Measurements from ENCODE around the gene STK33.
"Not testable (repeated sequence)": the region's sequence is repeated elsewhere in the genome, so short reads cannot be mapped to it uniquely, and the experiment has no call there.

STK33 gene

DNA sequence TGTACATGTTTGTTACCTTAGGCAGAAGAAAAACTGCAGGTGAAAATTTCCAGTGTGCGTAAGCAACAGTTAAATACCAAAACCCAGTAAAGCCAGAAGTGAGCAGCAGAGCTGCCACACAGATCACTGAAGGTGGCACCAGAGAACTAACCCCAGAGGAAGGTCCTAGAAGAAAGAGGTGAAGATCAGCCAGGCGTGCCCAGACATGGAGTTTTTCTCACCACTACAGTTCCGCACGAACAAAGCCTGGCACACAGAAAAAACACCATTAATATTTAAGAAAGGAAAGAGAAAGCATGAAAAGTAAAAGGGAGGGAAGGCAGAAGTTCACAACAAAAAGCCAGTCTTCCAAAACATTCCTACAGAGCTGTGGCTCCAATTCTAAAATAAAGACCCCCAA, 60.7 kb downstream of the STK33 start:
- DNase-seq = peak; percentile 27

DNA sequence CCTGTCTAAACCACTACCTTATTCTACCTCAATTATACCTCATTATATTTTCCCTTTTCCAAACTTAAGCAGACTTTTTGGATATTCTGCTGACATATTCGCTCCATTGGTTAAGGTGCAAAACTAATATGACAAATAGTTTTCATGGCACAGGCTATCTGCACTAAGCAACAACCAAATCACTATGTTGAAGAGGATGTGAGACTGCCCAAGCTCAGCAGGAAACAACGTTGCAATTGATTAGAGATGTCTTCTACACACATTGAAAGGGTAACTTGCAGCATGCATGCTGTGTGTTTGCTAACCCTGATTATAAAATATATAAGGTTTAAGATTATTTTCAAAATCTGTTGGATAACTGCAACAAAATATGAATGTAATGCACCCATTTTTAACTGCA, 61.6 kb downstream of the STK33 start:
- DNase-seq = no peak

DNA sequence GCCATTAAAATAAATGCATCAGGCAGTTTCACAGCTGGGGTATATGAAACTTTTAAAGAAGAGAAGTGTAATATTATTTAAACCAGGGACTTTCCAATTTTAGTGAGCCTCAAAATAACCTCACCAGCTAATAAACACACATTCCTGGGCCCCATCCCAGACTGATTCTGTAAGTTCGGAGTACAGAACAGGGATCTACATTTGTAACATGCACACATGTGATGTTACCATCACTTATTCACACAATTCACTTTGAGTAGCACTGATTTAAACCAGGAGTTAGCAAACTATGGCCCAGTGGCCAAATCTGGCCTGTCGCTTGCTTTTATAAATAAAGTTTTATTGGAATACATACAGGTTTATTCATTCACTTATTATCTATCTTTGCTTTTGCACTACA, 62.0 kb downstream of the STK33 start:
- no peak for DNase-seq

DNA sequence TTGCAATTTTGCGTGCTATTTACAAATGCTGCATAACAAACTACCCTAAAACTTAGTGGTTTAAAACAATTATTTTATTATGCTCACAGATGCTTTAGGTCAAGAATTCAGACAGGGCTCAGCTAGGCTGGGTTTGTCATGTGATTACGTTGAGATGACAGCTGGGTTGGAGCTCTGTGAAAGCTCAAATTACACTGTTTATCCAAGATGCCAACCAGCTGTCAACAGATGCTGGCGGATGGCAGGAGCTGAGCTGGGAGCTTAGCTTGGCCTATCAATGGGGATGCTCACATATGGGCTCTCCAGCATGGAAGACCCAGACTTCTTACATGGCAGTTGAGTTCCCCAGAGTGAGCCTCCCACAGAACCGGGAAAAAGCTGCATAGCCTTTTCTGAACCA, 62.7 kb downstream of the STK33 start:
- DNase-seq = peak; percentile 70

DNA sequence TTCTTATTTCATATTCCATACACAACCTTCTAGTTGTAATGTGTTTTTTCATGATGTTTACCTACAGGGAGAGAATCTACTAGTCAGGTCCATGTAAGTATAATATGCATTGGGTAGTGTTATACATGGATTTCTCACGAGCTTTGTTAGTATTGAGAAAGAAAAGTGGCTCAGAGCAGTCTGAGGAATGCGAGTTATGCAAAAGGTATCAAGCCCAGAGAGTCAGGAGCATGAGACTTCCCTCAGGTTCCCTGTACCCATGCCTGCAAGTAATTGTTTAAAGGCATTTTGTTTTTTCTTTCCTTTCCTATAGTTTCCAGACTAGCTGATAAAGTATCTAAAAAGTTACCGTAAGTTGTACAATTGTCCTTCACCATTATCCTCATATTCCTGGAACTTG, 66.1 kb downstream of the STK33 start:
- no peak for DNase-seq

DNA sequence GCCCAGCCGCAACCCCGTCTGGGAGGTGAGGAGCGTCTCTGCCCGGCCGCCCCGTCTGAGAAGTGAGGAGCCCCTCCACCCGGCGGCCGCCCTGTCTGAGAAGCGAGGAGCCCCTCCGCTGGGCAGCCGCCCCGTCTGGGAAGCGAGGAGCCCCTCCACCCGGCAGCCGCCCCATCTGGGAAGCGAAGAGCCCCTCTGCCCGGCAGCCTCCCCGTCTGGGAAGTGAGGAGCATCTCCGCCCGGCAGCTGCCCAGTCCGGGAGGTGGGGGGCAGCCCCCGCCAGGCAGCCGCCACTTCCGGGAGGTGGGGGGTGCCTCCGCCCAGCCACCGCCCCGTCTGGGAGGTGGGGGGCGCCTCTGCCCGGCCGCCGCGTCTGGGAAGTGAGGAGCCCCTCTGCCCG, 70.6 kb downstream of the STK33 start:
- DNase-seq = no peak

DNA sequence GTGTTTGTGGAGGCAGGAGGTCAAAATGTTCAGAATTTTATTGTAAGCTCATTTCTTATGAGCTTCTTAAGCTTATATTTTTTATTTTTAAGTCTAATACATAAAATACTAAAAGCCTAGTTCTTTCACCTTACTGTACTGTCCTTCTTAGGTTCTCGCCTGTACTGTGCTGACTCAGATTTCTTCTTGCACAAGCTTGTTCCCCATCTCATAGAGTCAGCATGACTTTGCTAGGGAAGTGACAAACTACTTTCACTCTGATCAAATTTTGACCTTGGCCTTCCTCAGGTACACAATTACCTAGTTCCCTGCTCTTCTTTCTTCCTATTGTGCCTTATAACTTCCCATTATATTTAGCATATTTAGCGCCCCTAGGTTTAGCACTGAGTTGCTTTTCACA, 81.5 kb downstream of the STK33 start:
- DNase-seq = no peak

DNA sequence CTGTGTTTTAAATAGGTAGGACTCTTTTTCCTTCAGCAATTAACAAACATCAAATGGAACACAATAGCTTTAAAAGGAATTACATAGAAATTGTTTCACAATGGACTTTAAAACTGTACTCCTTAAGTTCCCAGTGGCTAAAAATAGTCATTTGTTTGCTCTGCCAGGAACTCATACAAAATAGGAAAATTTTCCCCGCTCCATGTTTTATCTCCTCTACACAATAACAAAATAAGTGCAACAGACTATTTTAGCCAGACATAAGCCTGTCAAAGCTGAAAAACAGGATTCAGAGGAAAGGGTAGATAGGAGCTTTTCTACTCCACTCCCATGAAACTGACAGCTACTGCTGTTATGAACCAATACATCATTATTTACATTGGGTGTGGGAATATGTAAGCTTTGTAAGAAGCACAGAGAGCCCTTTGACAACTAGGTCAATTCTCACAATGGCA, 90.1 kb downstream of the STK33 start:
- DNase-seq = no peak

DNA sequence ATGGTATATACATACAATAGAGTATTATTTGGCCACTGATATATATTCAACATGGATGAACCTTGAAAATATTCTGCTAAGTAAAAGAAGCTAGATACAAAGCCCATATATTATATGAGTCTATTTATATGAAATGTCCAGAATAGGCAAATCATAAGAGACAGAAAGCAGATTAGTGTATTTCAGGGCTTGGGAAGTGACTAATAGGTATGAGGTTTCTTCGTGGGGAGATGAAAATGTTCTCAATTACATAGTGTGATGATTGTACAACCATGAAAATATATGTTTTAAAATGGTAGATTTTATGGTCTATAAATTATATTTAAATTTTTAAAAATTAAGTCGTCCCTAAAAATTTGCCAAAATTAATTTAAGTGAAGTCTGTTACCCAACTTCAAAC, 92.2 kb downstream of the STK33 start:
- no peak for DNase-seq

DNA sequence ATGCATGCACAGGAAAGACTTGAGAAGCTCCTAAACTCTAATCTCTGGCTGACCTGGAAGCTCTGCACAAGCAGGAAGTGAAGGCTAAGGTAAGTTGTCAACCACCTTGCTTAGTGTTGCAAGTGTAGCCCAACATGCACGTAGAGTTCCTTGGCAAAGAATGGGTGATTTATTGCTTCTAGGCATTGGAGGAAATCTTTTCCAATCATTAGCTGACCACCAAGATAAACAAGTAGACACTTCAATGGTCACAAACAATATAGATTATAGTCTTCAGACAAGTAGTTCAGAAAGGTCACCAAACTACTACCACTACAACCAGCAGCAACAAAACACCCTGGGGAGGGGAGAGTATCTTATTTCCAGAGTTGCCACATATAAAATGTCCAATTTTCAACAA, 105.6 kb downstream of the STK33 start:
- DNase-seq = no peak

DNA sequence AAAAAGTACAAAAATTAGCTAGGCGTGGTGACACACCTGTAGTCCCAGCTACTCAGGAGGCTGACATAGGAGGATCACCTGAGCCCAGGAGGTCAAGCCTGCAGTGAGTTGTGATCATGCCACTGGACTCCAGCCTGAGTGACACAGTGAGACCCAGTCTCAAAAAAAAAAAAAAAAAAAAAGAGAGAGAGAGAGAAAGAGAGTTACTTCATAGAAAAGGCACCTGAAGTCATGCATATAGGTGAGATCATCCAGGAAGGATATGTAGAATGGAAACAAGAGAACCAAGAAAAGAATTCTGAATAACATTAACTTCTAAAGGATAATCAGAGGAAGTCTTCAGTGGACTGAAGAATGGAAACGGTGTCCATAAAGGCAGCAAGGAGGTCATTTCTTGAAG, 106.8 kb downstream of the STK33 start:
- DNase-seq = no peak

DNA sequence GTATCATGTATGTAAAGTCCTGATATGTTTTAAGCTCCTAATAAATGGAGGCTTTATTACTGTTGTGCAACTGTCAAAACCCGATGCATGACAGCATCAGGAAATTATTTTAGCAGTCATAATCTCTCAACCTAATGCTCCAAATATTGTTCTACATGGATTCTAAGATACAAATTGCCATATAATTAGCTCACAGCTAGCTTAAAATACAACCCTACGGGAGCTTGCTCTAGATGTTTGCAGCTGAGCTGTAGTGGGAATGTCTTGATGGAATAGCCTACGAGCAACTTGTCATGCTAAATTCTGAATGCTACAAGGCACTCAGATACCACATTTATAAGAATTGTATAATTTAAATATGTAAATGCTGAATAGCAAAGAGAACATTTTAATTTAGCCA, 109.8 kb downstream of the STK33 start:
- DNase-seq = no peak

DNA sequence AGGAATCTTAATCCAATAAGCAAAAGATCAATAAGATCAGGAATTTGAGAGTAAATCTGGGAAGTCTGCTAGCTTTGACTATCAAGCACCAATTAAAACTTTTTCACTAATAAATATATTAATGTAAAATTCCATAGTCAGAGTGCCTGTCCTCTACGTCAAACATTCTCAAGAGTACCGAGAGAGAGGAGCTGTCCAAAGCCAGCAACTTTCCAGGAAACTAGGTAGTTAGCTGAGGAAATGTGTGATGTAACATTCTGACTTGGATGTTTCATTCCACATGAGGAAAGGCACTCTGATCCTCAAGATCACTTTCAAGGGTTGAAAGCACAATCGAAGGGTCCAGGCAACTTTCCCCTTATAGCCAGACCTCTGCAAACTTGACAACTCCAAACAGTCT, 113.2 kb downstream of the STK33 start:
- DNase-seq = no peak

DNA sequence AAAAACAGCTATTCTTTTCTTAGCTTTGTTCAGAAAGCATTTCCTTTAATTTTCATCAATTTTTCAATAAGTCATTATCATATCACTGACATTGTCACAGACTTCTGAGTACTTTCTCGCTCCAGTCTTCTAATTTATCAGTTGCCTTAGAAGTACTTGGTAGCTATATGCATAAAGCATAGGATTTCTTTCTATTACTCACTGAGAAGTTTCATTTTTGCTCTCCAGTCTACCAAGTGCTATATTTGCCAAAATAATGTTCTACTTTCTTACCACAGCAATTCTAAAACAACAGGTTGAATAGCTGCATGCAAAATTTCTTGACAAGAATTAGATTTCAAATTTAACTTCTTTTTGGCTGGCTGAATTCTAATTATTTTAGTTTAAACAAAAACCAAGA, 116.3 kb downstream of the STK33 start:
- no peak for DNase-seq

DNA sequence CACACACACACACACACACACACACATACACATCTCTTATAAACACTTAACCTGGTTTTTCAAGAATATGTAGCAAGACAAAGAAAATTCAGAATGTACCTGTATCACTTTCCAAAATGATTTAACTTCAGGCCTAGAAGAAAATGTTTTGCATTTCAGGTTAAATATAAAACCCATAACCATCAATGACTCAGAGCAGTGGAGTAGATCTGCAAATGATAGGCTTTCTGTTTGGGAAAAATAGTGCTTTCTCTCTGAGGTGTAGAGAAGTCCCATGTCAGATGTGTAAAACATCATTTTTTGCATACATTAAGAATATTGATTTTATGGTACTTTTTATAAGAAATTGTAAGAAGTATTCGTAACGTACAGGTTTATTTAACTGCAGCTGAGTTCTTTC, 116.9 kb downstream of the STK33 start:
- DNase-seq = no peak

DNA sequence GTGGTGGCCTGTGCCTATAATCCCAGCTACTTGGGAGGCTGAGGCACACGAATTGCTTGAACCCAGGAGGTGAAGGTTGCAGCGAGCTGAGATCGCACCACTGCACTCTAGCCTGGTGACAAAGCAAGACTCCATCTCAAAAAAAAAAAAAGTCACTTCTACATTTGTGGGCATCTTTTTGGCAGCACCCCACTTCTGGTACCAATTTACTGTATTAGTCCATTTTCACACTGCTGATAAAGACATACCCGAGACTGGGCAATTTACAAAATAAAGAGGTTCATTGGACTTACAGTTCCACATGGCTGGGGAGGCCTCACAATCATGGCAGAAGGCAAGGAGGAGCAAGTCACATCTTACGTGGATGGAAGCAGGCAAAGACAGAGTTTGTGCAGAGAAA, 126.2 kb downstream of the STK33 start:
- DNase-seq = not testable (repeated sequence)

DNA sequence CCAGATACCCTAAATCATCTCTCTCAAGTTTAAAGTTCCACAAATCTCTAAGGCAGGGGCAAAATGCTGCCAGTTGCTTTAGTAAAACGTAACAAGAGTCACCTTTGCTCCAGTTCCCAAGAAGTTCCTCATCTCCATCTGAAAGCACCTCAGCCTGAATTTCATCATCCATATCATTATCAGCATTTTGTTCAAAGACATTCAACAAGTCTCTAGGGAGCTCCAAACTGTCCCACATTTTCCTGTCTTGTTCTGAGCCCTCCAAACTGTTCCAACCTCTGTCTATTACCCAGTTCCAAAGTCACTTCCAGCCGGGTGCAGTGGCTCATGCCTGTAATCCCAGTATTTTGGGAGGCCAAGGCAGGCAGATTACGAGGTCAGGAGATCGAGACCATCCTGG, 126.7 kb downstream of the STK33 start:
- not testable (repeated sequence) for DNase-seq

DNA sequence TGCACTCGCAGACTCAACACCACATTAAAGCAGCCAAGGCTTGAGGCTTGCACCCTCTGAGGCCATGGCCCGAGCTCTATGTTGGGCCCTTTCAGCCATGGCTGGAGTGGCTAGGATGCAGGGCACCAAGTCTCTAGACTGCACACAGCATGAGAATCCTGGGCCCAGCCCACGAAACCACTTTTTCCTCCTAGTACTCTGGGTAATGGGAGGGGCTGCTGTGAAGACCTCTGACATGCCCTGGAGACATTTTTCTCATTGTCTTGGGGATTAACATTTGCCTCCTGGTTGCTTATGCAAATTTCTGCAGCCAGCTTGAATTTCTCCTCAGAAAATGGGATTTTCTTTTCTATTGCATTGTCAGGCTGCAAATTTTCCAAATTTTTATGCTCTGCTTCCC, 127.1 kb downstream of the STK33 start:
- DNase-seq = not testable (repeated sequence)

DNA sequence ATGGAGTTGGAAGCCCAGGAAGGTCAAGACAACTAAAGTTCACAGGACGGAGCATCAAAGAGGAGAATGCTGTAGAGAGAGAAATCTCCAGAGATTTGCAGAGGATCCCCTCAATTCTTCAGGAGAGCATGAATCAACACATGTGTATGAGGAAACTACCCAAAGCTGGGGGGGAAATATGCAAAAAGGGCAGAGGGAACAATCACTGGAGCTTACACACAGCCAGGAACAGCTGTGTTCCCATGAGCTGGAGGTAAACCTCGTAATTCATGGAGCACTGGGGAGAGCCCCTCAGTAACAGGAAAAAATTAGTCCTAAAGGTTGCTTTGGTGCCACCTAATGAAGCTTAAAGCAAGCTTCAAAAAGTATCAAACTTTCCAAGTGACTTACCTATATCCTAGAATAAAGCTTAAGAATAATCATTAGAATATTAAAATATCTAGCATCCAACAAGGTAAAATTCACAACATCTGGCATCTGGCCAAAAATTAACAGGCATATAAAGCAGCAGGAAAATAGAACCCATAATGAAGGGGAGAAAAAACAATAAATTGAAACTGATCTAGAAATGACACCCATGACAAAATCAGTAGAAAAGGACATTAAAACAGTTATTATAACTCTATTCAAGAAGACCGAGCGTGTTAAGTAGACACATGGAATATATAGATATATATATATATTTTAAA, 134.2 kb downstream of the STK33 start:
- DNase-seq = no peak

DNA sequence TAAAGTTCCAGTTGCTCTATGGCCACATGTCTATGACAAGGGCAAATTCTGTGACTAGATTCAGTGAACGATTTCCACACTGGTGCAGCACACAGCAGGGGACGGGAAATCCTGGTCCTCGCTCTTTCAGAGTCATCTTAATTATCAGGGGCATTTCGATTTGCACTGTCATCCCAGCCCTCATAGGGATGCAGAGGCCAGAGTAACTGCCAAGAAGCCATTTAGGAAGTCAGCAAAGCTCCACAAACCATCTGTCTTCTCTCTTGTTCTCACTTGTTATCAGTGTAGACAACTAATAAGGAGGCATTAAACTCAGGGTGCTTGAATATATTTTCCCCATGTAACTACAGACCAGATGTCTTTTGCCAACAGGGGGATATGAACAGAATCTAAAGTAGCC, 151.7 kb downstream of the STK33 start:
- no peak for DNase-seq

DNA sequence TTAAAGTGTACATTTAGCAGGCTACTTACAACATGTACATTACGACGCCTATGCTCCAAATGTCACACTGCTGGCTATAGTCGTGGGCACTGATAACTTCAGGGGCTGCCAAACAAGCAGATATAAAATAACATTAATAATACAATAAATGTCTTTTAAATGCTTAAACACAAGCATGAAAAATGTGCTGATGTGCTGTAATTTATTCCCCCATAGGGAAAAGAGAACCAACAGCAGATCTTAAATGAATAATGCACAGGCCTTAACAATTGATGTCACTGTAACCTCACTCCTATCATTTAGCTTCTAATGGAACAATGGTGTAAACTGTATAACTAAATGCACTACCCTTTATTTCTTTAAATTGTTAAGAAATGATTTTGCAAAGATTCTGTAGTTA, 153.4 kb downstream of the STK33 start:
- DNase-seq = no peak

DNA sequence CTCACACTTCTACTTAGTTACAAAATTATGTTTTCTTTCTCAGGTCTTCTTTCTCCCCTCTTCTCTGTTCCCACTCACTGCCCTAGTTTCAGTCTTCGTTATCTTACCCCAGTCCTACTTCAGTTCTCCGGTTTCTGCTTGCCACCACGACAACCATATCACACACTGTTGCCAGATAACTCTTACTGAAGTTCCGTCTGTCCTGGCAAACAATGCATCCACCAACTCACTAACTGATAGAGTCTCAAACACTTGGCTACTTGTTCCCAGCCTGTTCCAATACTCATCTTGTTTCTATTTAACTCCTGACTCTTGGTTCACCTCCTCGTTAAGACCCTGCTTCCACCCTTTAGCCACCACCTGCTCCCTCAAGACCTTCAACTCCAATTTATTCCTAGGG, 164.5 kb downstream of the STK33 start:
- DNase-seq = no peak

DNA sequence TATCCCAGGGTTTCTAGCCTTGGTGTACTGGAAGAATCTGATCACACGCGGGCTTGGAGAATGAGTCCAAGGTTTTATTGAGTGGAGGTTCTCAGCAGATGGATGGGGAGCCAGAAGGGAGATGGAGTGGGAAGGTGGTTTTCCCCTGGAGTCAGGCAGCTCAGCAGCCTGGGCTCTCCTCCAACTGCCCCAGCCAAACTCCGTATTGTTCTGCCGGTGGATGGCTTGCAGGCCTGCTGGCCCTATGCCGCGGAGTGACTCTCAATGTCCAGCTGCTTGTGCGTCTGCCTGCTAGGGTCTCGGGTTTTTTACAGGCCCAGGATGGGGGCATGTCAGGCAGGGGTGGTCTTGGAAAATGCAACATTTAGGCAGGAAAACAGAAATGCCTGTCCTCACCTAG, 168.0 kb downstream of the STK33 start:
- DNase-seq = no peak

DNA sequence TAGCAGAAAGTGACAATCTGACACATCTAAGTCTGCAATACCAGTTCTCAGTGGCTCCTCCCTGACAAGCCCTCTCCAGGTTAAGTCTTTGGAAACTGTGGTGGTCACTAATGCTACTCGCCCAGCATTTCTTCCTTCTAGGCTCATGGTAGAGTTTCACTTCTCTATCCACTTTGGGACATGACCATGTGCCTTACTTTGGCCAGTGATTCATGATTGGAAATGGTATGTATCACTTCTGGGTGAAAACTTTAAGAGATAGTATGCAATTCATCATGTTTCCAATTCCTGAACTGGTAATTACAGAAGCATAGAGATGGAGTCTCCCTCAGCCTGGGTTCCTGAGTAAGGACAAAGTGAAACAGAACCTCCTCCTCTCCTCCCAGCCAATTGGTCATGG, 178.8 kb downstream of the STK33 start:
- DNase-seq = no peak

DNA sequence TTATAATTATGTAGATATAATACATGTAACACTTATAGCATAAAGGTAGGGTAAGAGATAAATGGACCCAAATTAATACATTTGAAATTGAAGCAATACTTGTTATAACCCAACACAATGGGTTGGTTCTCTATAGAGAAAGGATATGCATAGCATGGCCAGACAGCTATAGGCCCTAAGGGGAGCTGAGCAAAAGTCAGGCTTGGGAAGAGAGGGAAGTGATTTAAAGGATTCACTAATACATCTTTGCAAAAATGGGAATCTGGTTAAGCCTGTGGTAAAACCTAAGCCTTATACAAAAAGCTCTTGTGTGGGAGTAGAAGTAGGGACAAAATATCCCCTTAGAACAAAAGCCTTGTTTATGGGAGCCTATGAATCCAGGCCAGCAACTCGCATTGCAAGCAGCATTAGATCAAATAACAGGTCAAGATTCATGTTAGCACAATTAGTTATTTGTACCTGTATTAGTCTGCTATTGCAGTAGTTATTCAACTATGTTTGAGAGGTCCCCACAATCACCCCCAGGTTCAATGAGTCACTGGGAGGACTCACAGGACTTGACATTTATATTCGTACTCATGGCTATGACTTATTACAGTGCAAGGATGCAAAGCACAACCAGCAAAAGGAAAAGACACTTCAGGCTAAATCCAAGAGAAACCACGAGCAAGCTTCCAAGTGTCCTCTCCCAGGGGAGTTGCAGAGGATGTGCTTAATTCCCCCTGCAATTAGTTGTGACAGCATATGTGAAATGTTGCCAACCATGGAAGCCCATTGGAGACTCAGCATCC, 185.7 kb downstream of the STK33 start:
- DNase-seq = no peak
